T1000 (cell line): ENCODE measurements around the gene ATR.
A peak's percentile ranks its signal among the peaks of the same experiment; 100 is the strongest.
"Not testable (repeated sequence)": the region's sequence is repeated elsewhere in the genome, so short reads cannot be mapped to it uniquely, and the experiment has no call there.

Experiments
- DNase-seq: peaks from one replicate; lab custom pipeline; 2025; ENCODE audit warnings: mixed read lengths; lab: John Stamatoyannopoulos, UW

Gene ATR

DNA sequence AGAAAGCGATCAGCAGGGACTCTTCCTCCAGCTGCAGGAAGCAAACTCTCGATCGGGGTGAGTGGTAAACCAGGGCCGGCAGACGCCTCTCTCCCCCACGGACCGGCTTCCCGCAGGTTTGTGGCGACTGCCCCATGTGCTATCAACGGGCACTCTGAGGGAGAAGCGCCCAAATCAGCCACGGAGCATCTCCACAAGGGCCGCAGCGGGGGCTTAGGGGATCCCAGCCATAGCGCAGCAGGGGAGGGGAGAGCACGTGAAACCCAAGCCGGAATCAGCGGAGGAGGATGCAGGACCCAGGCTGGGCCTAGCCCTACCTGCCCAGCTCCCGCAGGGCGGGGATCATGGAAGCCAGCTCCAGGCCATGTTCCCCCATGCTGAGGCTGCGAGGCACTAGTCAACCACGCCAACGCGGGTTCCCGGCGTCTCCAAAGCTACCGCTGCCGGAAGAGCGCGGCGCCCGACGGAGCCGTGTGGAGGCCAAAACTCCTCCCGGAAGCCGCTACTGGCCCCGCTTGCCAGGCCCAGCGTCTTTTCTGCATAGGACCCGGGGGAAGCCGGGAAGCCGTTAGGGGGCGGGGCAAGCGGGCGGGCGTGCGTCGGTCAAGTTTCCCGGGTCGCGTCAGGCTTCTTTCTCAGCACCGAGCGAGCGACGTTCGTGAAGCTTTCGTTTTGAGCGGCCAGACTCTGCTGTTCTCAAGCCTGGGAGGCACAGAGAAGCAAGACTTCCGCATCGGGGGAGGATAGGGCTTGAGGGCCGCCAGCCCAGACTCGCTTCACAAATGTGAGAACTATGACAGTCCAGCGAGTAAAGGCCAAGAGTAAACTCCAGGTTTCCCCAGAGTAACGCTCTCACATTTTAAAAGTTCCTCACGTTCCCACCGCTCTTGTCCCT, at the start of gene ATR:
Gene ATR, minus strand, starts transcription at position 405 of the 895 bp plus-strand sequence. Its CDS starts 29 bp downstream, at position 376.
- DNase-seq = peak; percentile 90

DNA sequence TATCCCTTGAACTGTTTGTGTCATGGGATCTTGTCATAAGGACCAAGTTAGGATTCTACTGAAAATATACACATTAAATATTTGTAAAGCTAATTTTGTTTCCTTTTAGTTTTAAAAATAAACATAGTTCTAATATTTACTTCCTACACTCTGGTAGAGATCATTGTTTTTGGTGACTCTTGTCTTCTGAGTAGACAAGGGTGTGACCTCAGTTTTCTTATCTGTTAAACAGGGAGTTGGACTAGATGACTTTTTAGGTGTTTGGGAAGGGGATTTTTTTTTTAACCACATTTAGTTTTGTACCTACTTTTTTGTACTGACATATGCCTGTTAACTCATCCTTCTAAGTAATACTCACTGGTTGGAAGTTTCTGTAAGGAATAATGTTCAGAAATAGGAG, 48.4 kb upstream of the ATR start:
- DNase-seq = no peak

DNA sequence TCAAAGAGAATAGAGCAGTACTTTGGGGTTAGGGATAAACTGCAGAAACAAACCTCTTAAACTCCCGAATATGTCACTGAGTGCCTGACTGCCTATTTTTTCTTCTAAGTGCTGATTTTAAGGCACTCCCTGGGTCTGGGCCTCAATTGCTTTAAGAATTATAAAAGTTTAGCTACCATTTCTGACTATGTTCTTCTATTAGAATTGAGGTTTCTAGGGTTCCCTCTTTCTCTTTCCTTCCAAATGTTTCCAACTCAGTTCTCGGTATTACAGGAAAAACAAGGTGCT, 46.6 kb upstream of the ATR start:
- no peak for DNase-seq

DNA sequence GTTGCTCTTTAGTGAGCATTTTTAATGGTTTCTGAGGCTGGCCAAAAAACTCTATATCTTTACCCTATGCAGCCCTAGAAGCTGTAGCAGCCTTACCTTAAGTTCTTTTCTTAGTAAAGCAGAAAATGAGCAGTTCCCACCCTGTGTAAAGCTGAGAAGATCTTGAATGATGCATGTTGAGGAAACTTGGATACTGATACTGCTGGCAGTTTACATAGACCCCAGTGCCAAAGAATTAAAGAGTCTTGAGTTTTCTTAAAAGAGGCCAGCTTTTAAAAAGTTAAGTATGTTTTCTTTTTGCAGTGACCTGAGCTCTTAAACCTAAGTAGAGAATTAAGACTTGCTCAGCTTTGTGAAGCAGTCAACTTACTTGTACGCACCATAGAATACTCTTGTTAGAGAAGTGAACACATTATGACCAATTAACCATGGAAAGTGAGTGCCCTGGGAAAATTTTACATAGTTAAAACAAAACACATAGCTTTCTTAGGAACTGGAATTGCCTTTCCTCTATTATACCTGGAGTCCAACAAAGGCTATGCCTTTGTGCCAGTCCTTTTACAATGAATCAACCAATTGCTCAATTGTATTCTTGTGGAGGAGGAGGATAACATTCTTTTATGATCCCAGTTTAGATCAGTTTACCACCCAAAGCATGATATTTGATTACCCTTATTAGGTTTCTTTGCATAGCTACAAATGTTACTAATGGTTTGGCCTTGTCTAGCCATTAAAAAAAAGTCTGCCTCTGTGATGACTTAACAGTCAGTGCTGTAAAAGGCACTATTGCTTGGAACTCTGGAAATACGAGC, 46.0 kb upstream of the ATR start:
- DNase-seq = no peak

DNA sequence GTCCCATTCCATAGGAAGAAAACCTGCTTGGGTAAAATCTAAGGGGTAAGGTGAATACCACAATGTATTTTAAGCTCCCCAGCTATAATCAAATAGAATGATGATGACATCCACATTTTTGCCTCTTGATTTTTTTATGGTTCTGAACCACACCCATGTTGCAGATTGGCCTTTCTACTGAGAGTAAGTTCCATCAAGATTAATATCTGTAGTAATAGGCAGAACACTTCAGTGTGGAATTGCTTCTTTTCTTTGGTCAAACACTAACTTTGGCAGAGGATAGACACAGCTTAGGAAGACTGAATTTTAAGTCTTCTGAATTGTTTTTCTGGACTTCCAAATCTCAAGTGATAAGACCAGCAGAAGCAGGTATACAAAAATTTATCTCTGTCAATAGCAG, 44.7 kb upstream of the ATR start:
- no peak for DNase-seq

DNA sequence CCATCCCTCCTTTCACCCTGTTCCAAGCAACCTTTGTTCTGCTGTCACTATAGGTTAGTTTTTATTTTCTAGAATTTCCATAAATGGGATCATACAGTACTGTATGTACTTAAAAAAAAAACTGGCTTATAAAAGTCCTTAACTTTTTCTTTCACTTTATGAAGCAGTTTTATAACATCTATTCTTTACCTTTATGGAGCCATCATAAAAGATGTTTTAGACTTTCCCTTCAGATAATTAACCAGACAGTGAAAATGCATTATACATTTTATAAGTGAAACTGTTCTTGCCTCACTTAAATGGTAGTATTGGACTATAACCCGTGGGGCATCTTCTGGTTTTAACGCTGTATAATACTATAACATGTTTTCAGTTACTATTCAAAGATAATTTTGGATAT, 43.9 kb upstream of the ATR start:
- DNase-seq = no peak

DNA sequence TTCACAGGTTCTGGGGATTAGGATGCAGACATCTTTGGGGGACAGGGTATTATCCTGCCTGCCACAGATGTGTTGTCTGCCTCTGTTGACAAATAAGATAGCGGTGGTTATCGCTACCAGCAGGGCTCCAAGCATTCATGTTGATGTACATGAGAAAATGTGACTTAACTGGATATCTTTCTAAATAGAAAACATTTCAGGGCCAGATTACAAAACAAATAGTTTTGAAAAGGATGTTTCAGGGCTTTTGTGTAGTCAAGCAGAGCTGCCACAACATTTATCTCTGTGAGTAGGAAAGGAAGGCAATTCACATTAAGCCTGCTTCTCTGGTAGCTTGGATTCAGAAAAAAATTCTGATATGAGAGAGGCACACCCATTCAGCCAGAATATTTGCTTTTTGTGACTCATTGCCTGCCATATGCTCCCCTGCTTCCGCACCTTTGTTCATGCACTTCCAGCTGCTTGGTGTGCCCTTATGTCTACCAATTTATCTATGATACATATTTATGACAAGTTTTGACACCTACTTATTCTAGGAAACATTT, 40.5 kb upstream of the ATR start:
- DNase-seq = no peak

DNA sequence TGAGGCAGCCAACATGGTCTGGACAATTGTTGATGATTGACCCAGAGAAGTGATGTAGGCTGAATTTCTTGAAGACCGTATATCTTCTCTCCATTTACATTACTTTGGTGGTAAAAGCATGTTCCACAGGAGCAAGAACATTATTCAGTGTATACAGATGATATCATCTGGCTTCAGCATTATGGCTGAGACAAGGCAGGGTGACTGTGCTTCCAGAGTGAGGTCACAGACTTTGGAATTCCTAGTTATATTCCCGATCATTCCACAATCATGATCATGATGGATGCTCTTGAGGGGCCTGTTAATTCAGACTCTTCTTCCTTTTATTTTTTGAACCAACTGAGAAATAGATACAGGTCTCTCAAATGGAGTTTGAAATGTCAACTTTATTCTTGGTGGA, 36.6 kb upstream of the ATR start:
- DNase-seq = no peak

DNA sequence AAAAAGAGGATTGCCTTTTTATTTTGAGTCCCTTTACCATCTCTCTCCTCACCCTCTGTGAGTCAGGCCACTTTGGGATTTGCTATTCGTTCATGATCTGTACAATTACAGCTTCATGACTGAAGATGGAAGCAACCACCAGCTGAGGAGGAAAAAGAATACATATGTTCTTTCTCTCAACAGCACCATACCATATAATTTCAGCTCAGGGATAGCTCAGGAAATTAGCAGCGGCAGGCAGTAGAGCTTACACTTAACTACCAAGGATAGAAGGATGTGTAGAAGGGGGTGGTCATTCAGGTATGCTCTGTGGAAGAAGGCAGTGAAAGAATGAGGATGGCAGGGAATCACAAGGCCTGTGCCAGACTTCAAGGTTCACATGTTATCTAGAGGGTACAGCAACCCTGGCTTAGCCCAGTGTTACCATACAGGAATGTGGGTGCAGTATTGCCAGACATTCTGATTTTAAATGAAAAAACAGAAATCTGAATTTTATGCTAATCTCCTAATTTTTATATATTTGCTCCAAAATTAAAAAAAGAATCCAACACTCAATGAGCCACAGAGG, 35.6 kb upstream of the ATR start:
- no peak for DNase-seq

DNA sequence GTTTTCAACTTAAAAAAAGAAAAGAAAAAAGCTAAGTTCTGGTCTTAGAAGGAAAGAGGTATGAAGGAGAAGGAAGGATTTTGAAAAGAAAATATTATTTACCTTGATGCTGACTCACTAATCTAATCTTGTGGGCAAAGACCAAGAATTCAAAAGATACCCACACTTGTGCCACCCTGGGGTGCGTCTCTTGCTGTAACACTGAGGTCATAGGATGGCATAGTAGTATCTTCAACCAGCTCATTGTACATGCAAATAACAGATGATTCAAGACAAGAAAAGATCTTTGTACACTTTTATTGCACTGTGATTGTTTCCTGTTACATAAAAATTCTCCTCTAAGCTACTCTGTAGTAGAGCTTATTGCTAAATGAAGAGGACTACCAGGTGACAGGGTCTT, 35.0 kb upstream of the ATR start:
- no peak for DNase-seq

DNA sequence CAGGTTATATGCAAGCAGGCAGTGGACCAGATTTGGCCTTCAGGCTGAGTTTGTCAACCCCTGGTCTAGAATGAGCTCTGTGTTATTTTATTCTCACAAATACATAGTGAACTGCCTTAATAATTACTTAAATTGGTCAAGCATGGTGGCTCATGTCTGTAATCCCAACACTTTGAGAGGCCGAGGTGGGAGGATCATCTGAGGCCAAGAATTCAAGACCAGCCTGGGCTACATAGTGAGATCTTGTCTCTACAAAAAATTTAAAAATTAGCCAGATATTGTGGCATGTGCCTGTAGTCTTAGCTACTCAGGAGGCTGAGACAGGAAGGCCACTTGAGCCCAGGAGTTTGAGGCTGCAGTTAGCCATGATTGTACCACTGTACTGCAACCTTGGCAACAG, 32.7 kb upstream of the ATR start:
- no peak for DNase-seq

DNA sequence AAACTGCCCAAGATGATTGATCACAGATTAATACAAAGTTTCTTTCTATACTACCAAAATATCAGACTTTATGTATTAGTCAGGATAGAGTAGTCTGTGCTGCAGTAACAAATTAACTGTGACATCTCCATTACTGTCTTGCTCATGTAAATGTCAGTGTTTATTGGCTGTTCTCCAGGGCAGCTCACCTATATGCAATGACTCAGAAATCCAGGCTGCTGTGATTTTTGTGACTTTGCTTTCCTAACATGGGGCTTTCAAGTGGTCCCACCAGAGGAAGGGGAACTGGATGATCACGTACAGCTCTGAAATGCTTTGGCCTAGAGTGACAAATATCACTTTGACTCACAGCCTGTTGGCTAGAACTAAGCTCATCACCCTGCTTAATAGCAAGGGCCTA, 30.6 kb upstream of the ATR start:
- no peak for DNase-seq

DNA sequence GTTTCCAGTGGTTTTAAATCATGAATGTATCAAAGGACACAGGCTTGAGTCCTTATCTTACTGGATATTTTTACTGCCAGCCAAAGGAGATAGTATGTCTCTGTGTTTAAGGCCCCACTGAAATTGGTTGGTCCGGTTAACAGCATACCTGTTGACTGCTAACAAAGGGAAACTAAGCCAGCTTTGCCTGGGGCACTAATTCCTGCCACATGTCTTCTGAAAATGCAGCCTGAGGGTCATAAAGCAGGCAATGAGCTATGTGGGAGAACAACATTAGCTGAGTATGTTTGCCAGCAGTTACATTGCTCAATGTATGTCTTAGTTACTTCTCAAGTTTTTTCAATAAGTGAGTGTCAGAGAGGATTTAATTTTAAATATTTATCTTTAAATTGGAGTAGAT, 30.1 kb upstream of the ATR start:
- DNase-seq = no peak

DNA sequence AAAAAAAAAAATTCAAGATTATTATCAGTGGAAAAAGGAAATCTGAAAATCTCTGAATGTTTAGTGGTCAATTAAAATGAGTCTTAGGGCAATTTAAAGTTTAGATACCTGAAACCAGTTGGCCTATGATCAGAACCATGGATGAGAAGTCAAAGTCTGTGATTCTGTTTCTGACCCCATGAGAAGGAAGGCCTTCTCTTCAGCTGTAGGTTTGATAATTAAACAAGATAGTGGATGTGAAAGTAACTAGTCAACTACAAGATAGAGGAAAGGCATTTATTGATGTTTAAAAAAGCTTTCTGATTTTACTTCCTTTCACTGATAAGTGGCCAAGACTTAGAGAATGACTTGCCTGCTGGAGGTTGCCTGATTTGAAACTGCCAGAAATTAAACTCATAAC, 26.4 kb upstream of the ATR start:
- DNase-seq = no peak

DNA sequence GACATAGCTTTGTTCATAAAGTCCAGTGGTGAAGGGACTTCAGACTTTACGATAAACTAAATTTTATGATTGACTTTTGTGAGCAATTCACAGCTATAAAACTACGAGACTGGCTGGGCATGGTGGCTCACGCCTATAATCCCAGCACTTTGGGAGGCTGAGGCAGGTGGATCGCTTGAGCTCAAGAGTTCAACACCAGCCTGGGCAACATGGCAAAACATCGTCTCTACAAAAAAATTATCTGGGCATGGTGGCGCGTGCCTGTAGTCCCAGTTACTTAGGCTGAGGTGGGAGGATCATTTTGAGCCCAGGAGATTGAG, 24.8 kb upstream of the ATR start:
- DNase-seq = not testable (repeated sequence)

DNA sequence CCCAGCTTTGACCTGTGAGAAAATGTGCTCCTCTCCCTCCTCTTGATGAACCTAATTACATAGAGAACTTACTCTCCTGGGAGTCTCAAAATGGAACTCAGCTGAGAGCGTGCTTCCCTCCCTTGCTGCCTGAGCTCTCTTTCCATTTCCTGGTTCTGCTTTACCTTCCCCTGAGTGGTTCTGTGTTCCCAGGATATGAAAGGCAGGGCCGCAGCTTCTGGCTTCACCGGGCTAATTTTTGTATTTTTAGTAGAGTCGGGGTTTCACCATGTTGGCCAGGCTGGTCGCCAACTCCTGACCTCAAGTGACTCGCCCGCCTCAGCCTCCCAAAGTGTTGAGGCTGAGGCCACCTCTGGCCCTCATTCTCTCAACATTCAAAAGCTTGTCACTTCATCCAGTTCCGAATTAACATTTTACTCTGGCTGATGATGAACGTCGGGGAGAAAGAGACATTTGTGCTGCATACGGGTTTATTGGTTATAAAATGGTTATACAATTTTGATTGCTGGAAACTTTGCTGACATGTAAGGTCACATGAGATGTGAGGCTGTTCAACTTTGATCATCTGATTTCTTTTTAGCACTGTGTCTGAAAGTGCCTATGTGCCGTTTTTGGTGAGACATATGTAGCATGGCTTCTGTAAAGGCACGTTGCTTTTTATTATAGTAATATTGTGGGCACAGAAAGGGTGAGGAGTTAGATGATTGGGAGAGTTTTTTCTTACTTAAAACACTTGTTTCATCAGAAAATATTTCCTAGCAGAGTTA, 24.3 kb upstream of the ATR start:
- DNase-seq = no peak

DNA sequence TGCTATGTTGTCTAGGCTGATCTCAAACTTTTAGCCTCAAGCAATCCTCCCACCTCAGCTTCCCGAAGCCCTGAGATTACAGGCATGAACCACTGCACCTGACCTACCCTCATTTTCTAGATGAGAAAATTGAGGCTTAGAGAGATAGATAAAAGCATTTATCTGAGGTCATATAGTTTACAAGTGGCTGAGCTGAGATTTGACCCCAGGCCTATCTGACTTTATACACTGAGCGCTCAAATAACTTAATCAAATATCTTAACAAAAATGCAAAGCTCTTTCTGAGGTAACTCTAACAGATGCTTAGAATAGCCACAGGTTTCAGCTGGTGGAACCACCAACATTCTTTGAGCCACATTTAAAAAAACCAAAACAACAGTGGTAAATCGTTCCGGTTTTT, 23.2 kb upstream of the ATR start:
- no peak for DNase-seq

DNA sequence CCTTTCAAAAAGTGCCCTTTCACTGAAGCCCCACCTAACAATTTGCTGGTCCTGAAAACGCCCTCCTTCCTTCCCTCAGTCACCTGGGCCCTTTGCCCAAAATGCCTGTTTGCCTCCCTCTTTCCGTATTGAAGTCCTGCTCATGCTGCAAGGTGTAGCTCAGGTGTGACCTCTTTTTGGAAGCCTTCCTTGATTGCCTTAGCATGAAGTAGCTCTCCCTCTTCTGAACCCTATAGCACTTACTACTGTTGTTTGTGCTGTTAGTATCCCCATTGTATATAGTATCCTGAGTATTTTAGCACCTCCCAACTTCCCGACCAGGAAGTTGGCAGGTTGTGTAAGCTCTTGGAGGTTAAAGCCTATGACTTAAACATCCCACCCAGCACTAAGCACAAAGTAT, 19.4 kb upstream of the ATR start:
- DNase-seq = no peak

DNA sequence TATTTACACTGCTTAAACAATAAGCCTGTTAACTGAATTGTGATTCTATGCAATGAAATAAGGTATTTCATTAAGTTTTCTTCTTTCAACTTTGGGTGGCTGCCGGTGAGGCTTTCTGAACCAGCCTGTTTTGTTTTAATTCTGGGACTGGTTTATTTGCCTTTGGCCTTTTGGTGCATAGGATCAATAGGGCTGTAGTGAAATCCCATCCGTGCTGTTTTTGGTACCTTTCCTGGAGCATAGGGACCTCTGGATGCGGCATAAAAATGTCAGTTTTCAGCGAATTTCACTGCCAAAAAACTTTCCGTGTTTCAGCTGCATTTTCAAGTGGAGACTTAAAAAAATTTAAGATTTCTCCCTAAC, 18.2 kb upstream of the ATR start:
- DNase-seq = no peak

DNA sequence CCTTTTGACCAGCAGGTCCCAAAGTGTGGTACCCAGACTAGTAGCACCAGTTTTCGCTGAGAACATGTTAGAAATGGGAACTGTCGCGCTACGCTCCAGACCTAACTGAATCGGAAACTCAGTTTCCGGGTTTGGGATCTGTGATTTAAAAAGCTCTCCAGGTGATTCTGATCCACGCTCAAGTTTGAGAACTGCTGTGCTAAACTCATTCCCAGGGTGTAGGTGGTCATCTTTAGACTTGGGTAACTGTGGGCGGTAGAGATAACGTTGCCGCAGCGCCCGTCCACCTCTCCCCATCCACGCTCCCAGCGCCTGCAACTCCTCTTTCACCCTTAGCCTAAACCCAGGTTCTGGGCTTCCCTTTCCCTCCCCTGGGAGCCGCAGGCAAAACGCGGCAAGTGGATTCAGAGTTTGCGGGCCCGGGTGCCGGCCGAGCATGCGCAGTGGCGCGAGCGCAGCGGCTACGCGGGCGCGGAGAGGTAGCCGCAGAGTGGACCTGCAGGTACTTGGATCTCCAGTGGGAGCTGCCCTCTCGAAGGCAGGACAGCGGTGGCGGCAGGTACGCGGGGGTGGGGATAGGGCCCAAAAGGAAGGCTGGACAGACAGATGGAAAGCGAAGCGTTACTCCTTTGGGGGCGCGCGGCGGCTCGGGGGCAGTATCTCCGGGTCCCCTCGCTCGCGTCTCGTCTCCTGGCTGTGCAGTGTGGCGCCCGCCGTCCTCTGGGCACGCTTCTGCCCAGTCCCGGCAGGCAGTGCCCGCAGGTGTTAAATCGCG, 17.6 kb upstream of the ATR start, which contains the start of gene PLS1:
Gene PLS1, plus strand, starts transcription at position 443 of the 775 bp plus-strand sequence. CDS start 67,845 bp downstream, outside the sequence.
- peak; percentile 85 for DNase-seq

DNA sequence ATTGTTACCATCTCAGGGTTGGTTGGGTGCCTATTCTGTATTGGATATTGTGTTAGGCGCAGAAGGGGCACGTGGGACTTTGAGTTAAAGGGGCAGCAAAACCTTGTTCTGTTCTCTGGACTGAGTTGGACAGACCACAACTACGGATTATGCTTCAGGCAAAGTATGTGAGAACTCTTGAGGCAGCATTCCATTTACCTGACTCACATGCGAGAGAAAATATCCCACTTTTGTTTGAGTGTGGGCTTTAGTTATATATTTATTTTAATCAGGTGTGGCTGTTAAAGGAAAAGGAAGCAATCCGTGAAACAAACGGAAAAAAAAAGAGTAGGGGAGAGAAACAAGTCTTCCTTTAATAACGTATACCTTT, 17.0 kb upstream of the ATR start:
- DNase-seq = peak; percentile 26
